Uterus (tissue), 2 donors: ENCODE data around the gene EXOC4.

Experiments
- POLR2A ChIP-seq, 2 donors: fragments of 450-650 bp; IDR thresholded peaks; one replicate each; pipeline ENCODE4 v1.6.1; 2016; ENCODE audit warnings: antibody characterized with exemption in 2 of 2, mild to moderate bottlenecking in 1 of 2, moderate library complexity in 1 of 2
- TF ChIP-seq, protein P1 (sequence below), 4 experiments: fragments of 200-600 bp in 2 of 4; fragments of 450-650 bp in 2 of 4; sonication (generic) in 2 of 4; IDR thresholded peaks; one replicate each; pipeline ENCODE4 v1.5.1; 2016 to 2019; ENCODE audit warnings: antibody characterized with exemption in 4 of 4, mild to moderate bottlenecking in 2 of 4, moderate library complexity in 1 of 4

DNA sequence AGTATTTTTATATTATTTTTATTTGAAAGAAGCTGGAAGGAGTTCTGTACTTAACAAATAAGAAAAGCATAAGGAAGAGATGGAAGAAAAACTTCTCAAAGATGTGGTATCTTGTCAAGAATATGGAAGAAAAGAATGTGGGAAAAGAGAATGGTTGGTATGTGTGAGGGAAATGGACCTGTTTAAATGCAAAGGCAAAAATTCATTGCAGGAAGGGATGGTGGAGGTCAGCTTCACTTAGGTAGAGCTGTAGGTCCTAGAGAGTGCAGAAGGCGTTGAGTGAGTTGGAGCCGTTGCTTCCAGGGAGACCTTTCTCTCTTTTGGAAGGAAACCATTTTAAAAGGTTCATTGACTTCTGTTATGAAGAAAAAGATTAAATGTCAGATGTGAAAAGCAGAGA lies 107.3 kb downstream of the EXOC4 start:
- TF ChIP-seq, protein P1, sequence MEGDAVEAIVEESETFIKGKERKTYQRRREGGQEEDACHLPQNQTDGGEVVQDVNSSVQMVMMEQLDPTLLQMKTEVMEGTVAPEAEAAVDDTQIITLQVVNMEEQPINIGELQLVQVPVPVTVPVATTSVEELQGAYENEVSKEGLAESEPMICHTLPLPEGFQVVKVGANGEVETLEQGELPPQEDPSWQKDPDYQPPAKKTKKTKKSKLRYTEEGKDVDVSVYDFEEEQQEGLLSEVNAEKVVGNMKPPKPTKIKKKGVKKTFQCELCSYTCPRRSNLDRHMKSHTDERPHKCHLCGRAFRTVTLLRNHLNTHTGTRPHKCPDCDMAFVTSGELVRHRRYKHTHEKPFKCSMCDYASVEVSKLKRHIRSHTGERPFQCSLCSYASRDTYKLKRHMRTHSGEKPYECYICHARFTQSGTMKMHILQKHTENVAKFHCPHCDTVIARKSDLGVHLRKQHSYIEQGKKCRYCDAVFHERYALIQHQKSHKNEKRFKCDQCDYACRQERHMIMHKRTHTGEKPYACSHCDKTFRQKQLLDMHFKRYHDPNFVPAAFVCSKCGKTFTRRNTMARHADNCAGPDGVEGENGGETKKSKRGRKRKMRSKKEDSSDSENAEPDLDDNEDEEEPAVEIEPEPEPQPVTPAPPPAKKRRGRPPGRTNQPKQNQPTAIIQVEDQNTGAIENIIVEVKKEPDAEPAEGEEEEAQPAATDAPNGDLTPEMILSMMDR (IDR thresholded peaks at IDR 0.05) = no peak
- no peak for TF ChIP-seq POLR2A (IDR thresholded peaks at IDR 0.05)
